Liver (tissue), 9 donors: Measurements from ENCODE around the gene DMD. TPM values are rescaled to one million over a fixed set of nuclear protein-coding genes. Genes with fewer than 3 reads are reported as not detected.
"Not testable (repeated sequence)": the region's sequence is repeated elsewhere in the genome, so short reads cannot be mapped to it uniquely, and the experiment has no call there.

Experiments used
- DNase-seq: peaks from one replicate; pipeline ENCODE4 v3.0.0-alpha.2; 2017; ENCODE audit warnings: low spot score
- H3K27ac ChIP-seq, 2 donors: one replicate each; pipeline ENCODE4 v1.7.0; 2013; ENCODE audit warnings: inconsistent platforms in 2 of 2, low read length in 2 of 2, control low read depth in 1 of 2, low read depth in 1 of 2, mild to moderate bottlenecking in 1 of 2
- H3K27me3 ChIP-seq, 4 donors: one replicate each; pipeline versions ENCODE4 v1.6.1 to v1.7.0; 2013; ENCODE audit warnings: low read length in 3 of 4, inconsistent platforms in 1 of 4, mild to moderate bottlenecking in 1 of 4, moderate library complexity in 1 of 4; ENCODE audit not compliant: control insufficient read depth in 4 of 4, insufficient read depth in 4 of 4
- H3K36me3 ChIP-seq, 4 donors: one replicate each; pipeline versions ENCODE4 v1.6.1 to v1.7.0; 2013; ENCODE audit warnings: low read length in 3 of 4, mild to moderate bottlenecking in 3 of 4, low read depth in 1 of 4, moderate library complexity in 1 of 4; ENCODE audit not compliant: control insufficient read depth in 4 of 4, insufficient read depth in 3 of 4
- H3K4me1 ChIP-seq, 4 donors: one replicate each; pipeline versions ENCODE4 v1.6.1 to v1.7.0; 2013; ENCODE audit warnings: low read length in 3 of 4, mild to moderate bottlenecking in 3 of 4, moderate library complexity in 1 of 4; ENCODE audit not compliant: control insufficient read depth in 4 of 4, insufficient read depth in 4 of 4
- H3K4me3 ChIP-seq, 3 donors: one replicate each; pipeline versions ENCODE4 v1.6.1 to v1.7.0; 2013; ENCODE audit warnings: low read length in 3 of 3, control low read depth in 1 of 3, low read depth in 1 of 3, mild to moderate bottlenecking in 1 of 3
- H3K9ac ChIP-seq, 2 donors: one replicate each; pipeline ENCODE4 v1.7.0; 2013; ENCODE audit warnings: low read length in 2 of 2, mild to moderate bottlenecking in 2 of 2, moderate library complexity in 2 of 2, control low read depth in 1 of 2, low read depth in 1 of 2
- H3K9me3 ChIP-seq, 4 donors: one replicate each; pipeline versions ENCODE4 v1.6.1 to v1.7.0; 2013; ENCODE audit warnings: low read length in 3 of 4; ENCODE audit not compliant: control insufficient read depth in 4 of 4
- ATF3 ChIP-seq: IDR thresholded peaks from 2 replicates; pipeline ENCODE4 v1.6.1; 2016; ENCODE audit warnings: antibody characterized with exemption
- EGR1 ChIP-seq, 2 donors: IDR thresholded peaks; 2 replicates each; pipeline ENCODE4 v1.6.1; 2016 to 2018; ENCODE audit warnings: antibody characterized with exemption in 2 of 2, low read depth in 2 of 2
- FOXA2 ChIP-seq: IDR thresholded peaks from 2 replicates; pipeline ENCODE4 v1.6.1; 2016; ENCODE audit warnings: antibody characterized with exemption
- GABPA ChIP-seq, 2 donors: IDR thresholded peaks in 1 of 2; conservative IDR thresholded peaks in 1 of 2; 2 replicates each; pipeline ENCODE4 v1.6.1; 2016; ENCODE audit warnings: antibody characterized with exemption in 2 of 2, mild to moderate bottlenecking in 1 of 2, moderate library complexity in 1 of 2
- HNF4A ChIP-seq, 2 donors: conservative IDR thresholded peaks; 2 replicates each; pipeline ENCODE4 v1.6.1; 2016; ENCODE audit warnings: antibody characterized with exemption in 2 of 2, mild to moderate bottlenecking in 2 of 2
- HNF4G ChIP-seq: IDR thresholded peaks from 2 replicates; pipeline ENCODE4 v1.6.1; 2016; ENCODE audit warnings: antibody characterized with exemption
- JUND ChIP-seq, 2 donors: IDR thresholded peaks; 2 replicates each; pipeline ENCODE4 v1.6.1; 2016; ENCODE audit warnings: antibody characterized with exemption in 2 of 2
- MAX ChIP-seq: IDR thresholded peaks from 2 replicates; pipeline ENCODE4 v1.6.1; 2016; ENCODE audit warnings: antibody characterized with exemption
- NR2F2 ChIP-seq: IDR thresholded peaks from 2 replicates; pipeline ENCODE4 v1.6.1; 2016; ENCODE audit warnings: antibody characterized with exemption
- REST ChIP-seq: IDR thresholded peaks from 2 replicates; pipeline ENCODE4 v1.6.1; 2016; ENCODE audit warnings: antibody characterized with exemption, mild to moderate bottlenecking
- SP1 ChIP-seq: IDR thresholded peaks from 2 replicates; pipeline ENCODE4 v1.6.1; 2018; ENCODE audit warnings: antibody characterized with exemption, mild to moderate bottlenecking
- TAF1 ChIP-seq: conservative IDR thresholded peaks from 2 replicates; pipeline ENCODE4 v1.6.1; 2016; ENCODE audit warnings: antibody characterized with exemption, mild to moderate bottlenecking
- YY1 ChIP-seq: IDR thresholded peaks from 2 replicates; pipeline ENCODE4 v1.6.1; 2016; ENCODE audit warnings: antibody characterized with exemption, mild to moderate bottlenecking
- ZBTB33 ChIP-seq: IDR thresholded peaks from 2 replicates; pipeline ENCODE4 v1.6.1; 2016; ENCODE audit warnings: antibody characterized with exemption
- WGBS: extraction: QIAGEN DNeasy Blood & Tissue Kit; methylation state at CpG from one replicate; pipeline ENCODE4 v1.1.7; 2013; 5-methylcytosine and 5-hydroxymethylcytosine counted together
- polyA plus RNA-seq, 2 donors: library from polyadenylated mRNA; stranded (reverse) in 1 of 2; unstranded in 1 of 2; fragments of 200-250 nt in 1 of 2; fragments of >200 nt in 1 of 2; fragmentation: Nextera tagmentation in 1 of 2; extraction: Ambion mirVana in 1 of 2; gene quantifications; one replicate each; pipeline versions ENCODE4 v1.2.1 to v1.2.3, GENCODE V29; 2013 to 2015
- total RNA-seq, 2 donors: library from RNA; depleted of rRNA; stranded (reverse); fragments of >200 nt; gene quantifications; one replicate each; pipeline ENCODE4 v1.2.3, GENCODE V29; 2014
- donor health status: healthy.
- donor health status: healthy.
- donor health status: healthy.
- donor health status: healthy.
- donor health status: healthy.

The DMD gene
- total and polyA plus RNA-seq, 4 donors: 14.6 to 61.9 (median 23.9) TPM

DNA sequence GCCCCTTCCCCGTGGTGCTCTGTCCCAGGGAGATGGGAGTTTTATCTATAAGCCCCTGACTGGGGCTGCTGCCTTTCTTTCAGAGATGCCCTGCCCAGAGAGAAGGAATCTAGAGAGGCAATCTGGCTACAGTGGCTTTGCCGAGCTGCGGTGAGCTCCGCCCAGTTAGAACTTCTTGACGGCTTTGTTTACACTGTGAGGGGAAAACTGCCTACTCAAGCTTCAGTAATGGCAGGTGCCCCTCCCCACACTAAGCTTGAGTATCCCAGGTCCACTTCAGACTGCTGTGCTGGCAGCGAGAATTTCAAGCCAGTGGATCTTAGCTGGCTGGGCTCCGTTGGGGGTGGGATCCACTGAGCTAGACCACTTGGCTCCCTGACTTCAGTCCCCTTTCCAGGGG is 1740.6 kb downstream of the DMD start:
- not testable (repeated sequence) for DNase-seq, H3K27ac ChIP-seq, H3K36me3 ChIP-seq, H3K27me3 ChIP-seq, H3K4me1 ChIP-seq, H3K9ac ChIP-seq, H3K9me3 ChIP-seq, H3K4me3 ChIP-seq
- 94% methylated on average over 7 of the region's 7 CpGs for WGBS

DNA sequence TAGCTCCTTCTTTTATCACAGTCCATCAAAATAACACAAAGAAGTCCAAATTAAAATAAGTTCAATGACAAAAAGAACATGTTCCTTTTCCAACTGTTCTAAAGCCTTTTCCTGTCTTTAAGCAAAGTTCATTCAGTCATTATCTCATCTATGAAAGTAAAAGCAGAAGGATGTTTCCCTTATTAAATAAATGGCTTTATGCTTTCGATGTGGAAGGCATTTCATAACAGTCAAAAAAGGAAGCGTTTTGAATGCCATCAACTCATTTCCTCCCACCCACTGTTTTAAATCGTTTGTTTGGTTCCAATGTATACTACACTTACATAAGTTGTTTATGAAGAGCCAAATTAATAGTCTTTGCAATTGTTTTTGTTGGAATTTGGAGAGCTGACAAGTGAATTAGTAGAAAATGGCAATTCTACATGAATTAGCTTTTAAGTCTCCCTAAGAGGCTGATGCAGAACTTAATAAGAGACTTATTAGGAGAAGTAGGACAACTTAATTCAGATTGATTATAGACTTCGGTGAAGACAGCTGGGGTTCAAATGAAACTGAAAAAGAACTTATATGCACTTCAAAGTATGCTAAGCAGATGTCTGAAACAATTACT is 1746.9 kb downstream of the DMD start:
- WGBS: 54% methylated on average over 4 of the region's 4 CpGs
- no peak for TF ChIP-seq REST
- Histone ChIP-seq H3K4me1 (no peaks in the 10 kb centered on the region), H3K9ac (no peak overlapping the region), H3K36me3 (no peaks in the 10 kb centered on the region), H3K27ac (no peak overlapping the region), H3K4me3 (no peak overlapping the region), H3K27me3 (no peaks in the 10 kb centered on the region), H3K9me3 (no peaks in the 10 kb centered on the region)
- DNase-seq: no peak

DNA sequence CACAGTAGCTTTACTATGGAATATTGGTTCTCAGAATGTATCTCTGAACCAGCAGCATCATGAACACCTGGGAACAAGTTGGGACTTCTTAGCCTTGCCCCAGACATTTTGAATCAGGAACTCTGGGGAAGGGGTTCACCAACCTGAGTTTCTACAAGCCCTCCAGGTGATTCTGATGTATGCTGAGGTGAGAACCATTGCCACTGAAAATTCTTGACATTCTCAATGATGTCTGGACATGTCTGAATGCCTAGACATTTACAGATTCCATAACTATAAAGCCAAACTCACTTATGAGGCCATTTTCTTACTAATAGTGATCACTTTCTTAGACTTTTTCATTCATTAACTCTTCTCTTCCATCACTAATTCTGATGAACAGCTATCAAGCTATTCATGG is 1750.1 kb downstream of the DMD start:
- Histone ChIP-seq H3K27me3 (no peaks in the 10 kb centered on the region), H3K36me3 (no peaks in the 10 kb centered on the region), H3K27ac (no peak overlapping the region), H3K9me3 (no peaks in the 10 kb centered on the region), H3K4me3 (no peak overlapping the region), H3K9ac (no peak overlapping the region), H3K4me1 (no peaks in the 10 kb centered on the region)
- no peak for DNase-seq
- no peak for TF ChIP-seq GABPA (IDR thresholded peaks at IDR 0.05 in 1 of 2, conservative IDR thresholded peaks at IDR 0.05 in 1 of 2)
- TF ChIP-seq REST: no peak
- TF ChIP-seq NR2F2: no peak
- TF ChIP-seq EGR1 (IDR thresholded peaks at IDR 0.05; ENCODE audit: low read depth in 2 of 2): no peak
- TF ChIP-seq ZBTB33: no peak
- no peak for TF ChIP-seq FOXA2
- TF ChIP-seq JUND (IDR thresholded peaks at IDR 0.05): no peak
- no peak for TF ChIP-seq MAX
- TF ChIP-seq HNF4G: no peak
- TF ChIP-seq YY1: no peak
- TF ChIP-seq ATF3: no peak
- TF ChIP-seq SP1: no peak
- no peak for TF ChIP-seq TAF1
- TF ChIP-seq HNF4A (conservative IDR thresholded peaks at IDR 0.05): no peak
